GM21423 (cell line): ENCODE data around the gene STARD7.
"Not testable (repeated sequence)": the region's sequence is repeated elsewhere in the genome, so short reads cannot be mapped to it uniquely, and the experiment has no call there.

Source experiments
- ATAC-seq: cut with Tn5 transposase; IDR thresholded peaks from one replicate; pipeline ENCODE4 v1.9.1; 2021; ENCODE audit warnings: mild to moderate bottlenecking, moderate library complexity; ENCODE audit not compliant: unreplicated experiment

The STARD7 gene

DNA sequence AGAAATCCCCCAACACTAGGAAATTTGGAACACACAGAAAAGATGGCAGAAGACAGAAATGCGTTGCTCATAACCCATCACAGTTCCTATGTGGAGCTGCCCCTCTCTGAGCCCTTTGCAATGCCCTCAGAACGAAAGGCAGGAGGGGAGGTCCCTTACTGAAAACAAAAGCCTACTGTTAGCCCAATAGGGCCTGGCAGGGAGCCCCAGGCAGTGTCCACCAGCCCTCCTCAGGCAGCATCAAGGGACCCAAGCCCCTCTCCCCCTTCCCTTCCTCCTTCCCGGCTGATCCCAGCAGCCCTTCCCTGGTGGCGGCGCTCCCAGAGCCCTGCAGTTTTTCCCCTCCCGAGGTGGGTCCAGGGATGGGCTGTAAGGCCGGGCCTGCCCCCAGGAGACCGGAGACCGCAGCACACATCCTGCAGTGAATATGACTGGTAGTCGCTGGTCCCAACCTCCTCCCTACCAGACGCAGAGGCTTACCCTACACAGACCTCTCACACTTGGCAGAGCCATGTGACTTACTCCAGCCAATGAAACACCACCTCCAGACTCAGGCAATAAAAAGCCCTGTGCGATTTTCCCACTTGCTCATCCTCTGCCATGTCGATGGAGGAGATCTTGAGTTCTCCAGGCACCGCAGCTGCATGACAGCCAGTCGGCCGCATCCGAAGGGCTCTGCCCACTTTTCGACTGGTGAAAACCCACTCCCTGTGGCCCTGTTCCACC is 44.0 kb downstream of the STARD7 start:
- ATAC-seq, result peak; percentile 34

- ATAC-seq, result peak; percentile 70
Measured at GRCh38 chr2:96163768-96164429, 44.7 kb downstream of the STARD7 start.

DNA sequence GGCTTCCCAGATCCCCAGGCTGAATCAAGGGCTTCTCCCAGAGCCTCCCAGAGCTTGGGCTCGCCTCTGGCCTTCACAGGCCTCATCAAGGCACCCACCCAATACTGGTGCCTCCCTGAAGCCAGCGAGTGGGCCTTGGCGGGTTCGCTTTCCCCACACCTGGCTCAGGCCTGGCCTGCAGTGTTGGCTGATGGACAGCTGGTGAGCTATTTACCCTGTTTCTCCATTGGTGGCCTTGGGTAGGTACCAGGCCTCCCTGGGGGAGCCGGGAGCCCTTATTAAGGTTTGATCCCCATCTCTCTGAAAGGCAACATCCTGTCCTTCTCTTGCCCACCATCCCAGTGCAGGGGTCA is 45.2 kb downstream of the STARD7 start:
- ATAC-seq, result no peak

- ATAC-seq, result no peak
Measured at GRCh38 chr2:96161898-96162297, 46.7 kb downstream of the STARD7 start.

DNA sequence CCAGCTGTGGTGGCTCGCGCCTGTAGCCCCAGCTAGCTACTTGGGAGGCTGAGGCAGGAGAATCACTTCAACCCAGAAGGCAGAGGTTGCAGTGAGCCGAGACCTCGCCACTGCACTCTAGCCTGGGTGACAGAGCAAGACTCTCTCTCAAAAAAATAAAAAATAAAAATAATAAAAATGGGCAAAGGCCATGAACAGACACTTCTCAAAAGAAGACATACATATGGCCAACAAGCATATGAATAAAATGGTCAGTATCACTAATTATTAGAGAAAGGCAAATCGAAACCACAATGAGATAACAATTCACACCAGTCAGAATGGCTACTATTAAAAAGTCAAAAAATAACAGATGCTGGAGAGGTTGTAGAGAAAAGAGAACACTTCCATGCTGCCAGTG is 48.3 kb downstream of the STARD7 start:
- not testable (repeated sequence) for ATAC-seq

DNA sequence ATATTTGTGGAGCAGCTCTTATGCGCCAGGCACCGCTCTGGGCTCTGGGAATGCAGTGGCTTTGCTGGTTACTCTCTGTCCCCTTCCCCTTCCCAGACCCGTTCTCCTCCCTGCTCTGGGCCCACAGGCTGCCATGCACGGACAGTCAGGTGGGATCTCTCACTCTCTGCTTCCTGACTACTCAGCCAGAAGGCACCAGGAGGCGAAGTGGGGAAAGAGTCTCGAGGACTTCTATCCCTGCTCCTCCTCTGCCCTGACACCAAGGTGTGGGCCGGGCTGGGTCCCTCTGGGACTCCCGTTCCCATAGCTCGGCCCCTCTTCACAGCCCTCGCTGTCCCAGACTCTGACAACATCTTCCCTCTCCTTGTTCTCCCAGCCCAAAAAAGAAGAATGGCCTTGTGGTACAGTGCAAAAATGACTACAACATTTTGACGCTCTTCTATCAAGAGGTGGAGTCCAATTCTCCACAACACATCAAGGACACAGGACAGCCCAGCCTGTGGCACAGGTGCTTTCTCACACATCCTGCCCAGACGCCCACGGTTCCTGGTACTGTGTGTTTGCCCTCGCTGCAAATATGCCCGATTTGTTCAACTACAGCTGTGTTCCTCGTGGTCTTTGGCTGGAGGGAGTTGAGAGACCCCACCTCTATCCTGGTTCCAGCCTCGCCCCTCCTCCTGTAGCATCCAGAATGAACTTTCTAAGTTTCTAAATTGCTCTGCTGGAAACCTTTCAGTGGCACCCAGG is 49.4 kb downstream of the STARD7 start:
- ATAC-seq, result no peak

GRCh38 chr2:96158554-96158940 is 50.1 kb downstream of the STARD7 start:
- ATAC-seq, result no peak

- ATAC-seq, result peak; percentile 49
Measured at GRCh38 chr2:96157649-96158553, 50.7 kb downstream of the STARD7 start.

DNA sequence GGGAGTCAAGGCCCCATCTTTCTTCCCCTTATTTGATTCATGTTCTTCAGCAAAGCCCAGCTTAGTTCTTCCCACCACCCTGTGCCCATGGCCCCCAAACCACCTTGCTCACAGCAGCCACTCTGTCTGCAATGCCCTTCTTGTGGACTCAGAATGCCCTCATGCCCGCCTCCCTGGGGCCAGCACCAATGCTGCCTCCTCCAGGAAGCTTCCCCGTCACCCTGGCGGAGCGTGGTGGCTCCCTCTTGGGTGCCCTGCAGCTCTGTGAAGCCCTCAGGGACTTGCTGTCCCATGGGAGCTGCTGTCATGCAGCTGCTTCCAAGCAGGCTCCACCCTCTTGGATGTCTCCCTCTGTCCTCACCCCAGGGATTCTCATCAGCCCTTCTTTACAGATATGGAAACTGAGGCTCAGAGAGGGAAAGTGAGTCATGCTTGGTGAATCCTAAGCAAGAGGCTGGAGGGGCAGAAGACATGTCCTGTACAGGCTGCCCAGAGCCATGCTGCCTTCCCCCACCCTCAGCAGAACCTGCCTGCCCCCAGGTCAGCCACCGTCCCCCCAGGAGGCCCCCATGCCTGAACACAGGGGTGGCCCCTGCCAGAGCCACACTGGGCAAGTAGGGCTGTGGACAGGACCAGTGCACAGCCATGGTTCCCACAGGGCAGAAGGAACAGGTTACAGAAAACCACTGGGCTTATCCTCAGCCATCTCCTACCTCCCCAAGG is 51.5 kb downstream of the STARD7 start:
- ATAC-seq, result peak; percentile 37

DNA sequence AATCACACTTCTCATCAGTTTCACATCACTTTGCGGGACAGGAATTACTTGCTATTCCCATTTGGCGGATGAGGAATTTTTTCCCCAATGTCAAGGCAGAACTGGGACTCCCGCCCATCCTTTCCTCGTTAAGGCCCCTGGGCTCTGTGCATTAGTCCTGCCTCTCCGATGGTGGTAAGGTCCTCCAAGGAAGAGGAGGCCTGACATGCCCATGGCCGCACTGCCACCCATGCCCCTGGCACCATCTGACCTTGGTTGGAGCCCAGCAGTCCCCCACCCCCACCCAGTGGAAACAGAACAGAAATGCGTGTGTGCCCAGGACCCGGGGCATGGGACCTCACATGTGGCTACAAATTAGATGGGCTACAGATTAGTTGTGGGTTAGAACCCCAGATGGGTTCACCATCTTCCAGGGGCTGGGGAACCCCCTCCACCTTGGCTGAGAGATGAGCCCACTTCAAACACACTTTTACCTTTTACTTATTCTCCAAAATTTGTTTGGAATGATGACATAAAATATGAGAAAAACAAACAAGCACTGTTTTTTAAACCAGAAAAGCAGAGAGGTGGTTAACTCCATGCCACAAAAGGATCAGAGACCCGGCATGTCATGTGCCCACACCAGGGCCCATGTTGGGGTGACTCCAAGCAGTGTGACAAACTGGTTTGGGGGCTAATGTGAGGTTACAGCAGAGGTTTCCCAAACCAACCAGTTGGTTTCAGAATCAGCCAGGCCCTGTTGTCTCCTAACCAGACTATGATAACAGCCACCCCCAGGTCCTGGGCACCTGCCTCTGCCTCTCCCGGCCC is 52.4 kb downstream of the STARD7 start:
- no peak for ATAC-seq

DNA sequence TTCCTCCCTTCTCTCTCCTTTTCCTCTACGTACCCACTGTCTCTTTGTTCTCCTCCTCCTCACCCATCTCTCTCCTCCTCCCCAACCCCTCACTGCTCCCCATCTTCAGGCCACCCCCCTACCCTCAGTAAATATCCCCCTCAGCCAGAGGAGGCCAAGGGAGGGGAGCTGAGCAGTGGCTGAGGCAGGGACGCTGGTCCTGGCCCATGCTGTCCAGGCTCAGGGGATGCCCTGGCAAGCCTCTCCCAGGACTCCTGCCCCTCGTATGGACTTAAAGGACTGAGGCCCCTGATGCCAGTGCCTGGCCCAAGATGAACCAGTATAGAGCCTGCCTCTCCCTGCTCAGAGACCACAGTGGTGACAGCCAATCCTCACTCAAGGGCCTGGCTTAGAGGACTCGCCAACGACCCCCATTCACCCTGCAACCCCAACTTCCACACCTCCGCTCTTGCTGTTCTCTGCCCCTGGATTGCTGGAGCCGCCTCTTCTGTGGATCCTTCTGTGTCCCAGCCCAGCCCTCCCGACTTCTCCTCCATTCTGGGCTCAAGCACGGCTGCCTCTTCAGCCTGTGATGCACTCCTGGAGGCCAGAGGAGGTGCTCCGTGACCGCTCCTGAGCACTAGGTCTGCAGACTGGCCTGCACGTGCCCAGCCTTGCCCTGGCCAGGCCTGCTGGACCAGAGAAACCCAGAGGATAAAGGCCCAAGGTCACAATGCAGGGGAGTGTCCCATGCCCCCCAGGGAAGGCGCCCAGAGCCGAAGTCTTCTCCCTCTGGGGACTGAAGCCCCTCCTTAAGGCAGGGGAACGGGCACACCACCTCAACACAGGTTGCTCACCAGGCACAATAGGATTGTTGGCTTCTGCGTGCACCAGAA is 53.9 kb downstream of the STARD7 start:
- no peak for ATAC-seq

DNA sequence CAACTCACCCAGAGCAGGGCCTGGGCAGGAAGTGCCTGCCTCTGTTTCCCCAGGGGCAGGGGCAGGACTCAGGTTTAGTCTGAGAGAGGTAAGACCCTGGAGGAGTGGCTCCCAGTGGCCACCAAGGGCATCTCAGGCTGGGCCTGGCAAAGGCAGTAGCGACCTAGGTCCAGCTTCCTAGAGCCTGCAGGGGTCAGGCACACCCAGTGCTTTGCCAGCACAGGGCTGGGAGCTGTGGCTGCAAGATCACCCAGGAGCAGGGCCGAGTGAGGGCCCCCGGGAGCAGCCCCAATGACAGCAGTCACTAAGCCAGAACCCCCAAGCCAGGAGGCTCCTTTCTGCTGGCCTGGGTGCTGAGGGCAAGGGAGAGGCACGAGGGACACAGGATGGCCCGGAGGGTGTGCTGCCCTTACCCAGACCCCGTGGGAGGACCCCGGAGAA is 54.6 kb downstream of the STARD7 start:
- ATAC-seq, result no peak

- no peak for ATAC-seq
Measured at GRCh38 chr2:96153291-96153713, 55.3 kb downstream of the STARD7 start.

GRCh38 chr2:96152304-96153161 is 56.1 kb downstream of the STARD7 start:
- no peak for ATAC-seq

DNA sequence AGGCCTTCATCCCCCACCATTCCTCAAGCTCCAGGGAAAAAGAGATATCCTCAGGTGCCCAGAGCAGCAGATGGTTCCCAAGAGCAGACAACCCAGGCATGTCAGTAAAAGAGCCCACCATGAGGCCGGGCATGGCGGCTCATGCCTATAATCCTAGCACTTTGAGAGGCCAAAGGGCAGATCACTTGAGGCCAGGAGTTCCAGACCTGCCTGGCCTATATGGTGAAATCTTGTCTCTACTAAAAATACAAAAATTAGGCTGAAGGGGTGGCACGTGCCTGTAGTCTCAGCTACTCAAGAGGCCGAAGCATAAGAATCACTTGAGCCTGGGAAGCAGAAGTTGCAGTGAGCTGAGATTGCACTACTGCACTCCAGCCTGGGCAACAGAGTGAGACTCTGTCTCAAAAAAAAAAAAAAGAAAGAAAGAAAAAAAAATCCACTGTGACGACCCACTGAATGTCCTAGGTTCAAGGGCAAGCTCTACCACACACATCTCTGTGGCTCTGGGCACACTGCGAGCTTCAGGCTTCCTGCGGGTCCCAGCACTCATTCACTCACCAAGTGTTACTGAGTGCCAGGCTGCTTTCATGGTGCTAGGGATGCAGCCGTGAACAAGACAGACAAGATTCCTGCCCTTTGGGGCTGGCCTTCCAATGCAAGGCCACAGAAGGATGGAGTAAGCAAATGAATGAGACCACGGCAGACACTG is 56.9 kb downstream of the STARD7 start:
- ATAC-seq, result no peak

DNA sequence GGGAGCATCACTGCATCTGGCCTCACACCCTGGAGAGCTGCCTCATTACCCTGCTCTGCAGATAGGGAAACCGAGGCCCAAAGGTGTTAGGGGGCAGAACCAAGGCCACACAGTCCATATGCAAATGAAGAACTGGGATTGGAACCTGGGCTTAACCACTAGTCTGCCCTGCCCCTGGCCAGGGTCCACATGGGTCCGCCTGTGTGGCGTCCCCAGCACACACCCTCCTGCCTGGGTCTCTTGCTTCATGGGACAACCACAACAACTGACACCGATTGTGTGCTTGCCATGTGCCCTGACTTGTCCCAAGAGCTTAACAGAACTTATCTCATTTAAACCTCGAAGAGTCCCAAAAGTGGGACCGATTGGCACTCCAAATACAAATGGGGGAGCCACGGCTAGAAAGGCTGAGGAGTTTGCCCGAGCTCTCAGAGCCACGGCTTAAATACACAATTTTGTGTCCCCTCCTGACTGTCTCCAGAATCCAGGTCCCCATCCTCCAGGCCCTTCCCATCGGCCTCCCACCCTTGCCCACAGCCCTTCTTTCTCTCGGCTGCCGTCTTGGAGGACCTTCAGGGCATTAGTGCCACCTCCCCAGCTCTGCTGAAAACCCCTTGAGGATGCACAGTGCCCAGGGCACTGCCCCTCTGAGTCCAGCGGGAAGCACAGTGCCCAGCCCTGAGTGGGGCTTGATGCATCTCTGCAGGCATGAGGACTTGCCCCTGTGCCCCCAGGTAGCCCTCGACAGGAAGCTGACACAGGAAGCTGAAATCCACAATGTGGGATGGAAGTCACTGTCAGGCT is 57.6 kb downstream of the STARD7 start:
- no peak for ATAC-seq
